Tibial nerve (tissue), 4 donors: ENCODE results near the gene TRMU.
"Not testable (repeated sequence)": the region's sequence is repeated elsewhere in the genome, so short reads cannot be mapped to it uniquely, and the experiment has no call there.

Experiments used
- EP300 ChIP-seq, 2 donors: sonication (generic); formaldehyde crosslinking; IDR thresholded peaks; one replicate each; pipeline ENCODE4 v1.6.1; 2017; ENCODE audit warnings: antibody characterized with exemption in 2 of 2, mild to moderate bottlenecking in 1 of 2
- POLR2A ChIP-seq, 2 donors: fragments of 450-650 bp; IDR thresholded peaks; one replicate each; pipeline ENCODE4 v1.6.1; 2017; ENCODE audit warnings: antibody characterized with exemption in 2 of 2, mild to moderate bottlenecking in 2 of 2, moderate library complexity in 2 of 2
- TF ChIP-seq, protein P1 (sequence below), 5 experiments: fragments of 200-600 bp in 3 of 5; fragments of 450-650 bp in 2 of 5; sonication (generic) in 3 of 5; IDR thresholded peaks; one replicate each; pipeline ENCODE4 v1.5.1; 2016 to 2019; ENCODE audit warnings: antibody characterized with exemption in 5 of 5, mild to moderate bottlenecking in 3 of 5, moderate library complexity in 2 of 5

DNA sequence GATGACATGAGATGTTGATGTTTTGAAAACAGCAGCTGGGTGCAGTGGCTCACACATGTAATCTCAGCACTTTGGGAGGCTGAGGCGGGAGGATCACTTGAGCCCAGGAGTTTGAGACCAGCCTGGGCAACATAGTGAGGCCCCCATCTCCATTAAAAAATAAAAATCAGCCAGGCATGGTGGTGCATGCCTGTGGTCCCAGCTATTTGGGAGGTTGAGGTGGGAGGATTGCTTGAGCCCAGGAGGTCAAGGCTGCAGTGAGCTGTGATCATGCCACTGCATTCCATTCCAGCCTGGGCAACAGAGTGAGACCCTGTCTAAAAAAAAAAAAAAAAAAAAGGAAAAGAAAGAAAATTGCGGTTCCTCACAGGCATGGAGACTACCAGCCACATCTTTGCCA lies 22.7 kb upstream of the TRMU start:
- TF ChIP-seq EP300, POLR2A (IDR thresholded peaks at IDR 0.05): not testable (repeated sequence)
- TF ChIP-seq, protein P1, sequence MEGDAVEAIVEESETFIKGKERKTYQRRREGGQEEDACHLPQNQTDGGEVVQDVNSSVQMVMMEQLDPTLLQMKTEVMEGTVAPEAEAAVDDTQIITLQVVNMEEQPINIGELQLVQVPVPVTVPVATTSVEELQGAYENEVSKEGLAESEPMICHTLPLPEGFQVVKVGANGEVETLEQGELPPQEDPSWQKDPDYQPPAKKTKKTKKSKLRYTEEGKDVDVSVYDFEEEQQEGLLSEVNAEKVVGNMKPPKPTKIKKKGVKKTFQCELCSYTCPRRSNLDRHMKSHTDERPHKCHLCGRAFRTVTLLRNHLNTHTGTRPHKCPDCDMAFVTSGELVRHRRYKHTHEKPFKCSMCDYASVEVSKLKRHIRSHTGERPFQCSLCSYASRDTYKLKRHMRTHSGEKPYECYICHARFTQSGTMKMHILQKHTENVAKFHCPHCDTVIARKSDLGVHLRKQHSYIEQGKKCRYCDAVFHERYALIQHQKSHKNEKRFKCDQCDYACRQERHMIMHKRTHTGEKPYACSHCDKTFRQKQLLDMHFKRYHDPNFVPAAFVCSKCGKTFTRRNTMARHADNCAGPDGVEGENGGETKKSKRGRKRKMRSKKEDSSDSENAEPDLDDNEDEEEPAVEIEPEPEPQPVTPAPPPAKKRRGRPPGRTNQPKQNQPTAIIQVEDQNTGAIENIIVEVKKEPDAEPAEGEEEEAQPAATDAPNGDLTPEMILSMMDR (IDR thresholded peaks at IDR 0.05), result not testable (repeated sequence)
